Heart left ventricle (tissue), 16 donors: ENCODE results near the gene TBCD. TPM values are rescaled to one million over a fixed set of nuclear protein-coding genes. Genes with fewer than 3 reads are reported as not detected.

Experiments
- ATAC-seq, 4 donors: fragments of 200-7000 bp; cut with Tn5 transposase; one replicate each; pipeline ENCODE4 v1.9.1; 2020 to 2022; ENCODE audit warnings: moderate library complexity in 4 of 4, mild to moderate bottlenecking in 3 of 4, moderate number of reproducible peaks in 1 of 4
- DNase-seq, 5 donors: peaks; one replicate each; pipeline ENCODE4 v3.0.0-alpha.2; 2020
- H3K27ac ChIP-seq, 12 donors: fragments of 200-600 bp; sonication (generic) in 4 of 12; one replicate each; pipeline versions ENCODE4 v1.5.0 to v1.8.0; 2016 to 2022; ENCODE audit warnings: mild to moderate bottlenecking in 2 of 12
- H3K27me3 ChIP-seq, 9 donors: fragments of 200-600 bp; sonication (generic) in 2 of 9; one replicate each; pipeline versions ENCODE4 v1.5.1 to v1.8.0; 2016 to 2022; ENCODE audit warnings: mild to moderate bottlenecking in 3 of 9
- H3K36me3 ChIP-seq, 9 donors: fragments of 200-600 bp; sonication (generic) in 2 of 9; one replicate each; pipeline versions ENCODE4 v1.5.0 to v1.8.0; 2018 to 2022; ENCODE audit warnings: mild to moderate bottlenecking in 2 of 9
- H3K4me1 ChIP-seq, 12 donors: fragments of 200-600 bp; sonication (generic) in 4 of 12; one replicate each; pipeline versions ENCODE4 v1.5.0 to v1.8.0; 2016 to 2022; ENCODE audit warnings: mild to moderate bottlenecking in 3 of 12
- H3K4me3 ChIP-seq, 12 donors: fragments of 200-600 bp; sonication (generic) in 4 of 12; one replicate each; pipeline versions ENCODE4 v1.5.0 to v1.8.0; 2017 to 2022; ENCODE audit warnings: mild to moderate bottlenecking in 9 of 12, moderate library complexity in 4 of 12
- H3K9me3 ChIP-seq, 12 donors: fragments of 200-600 bp; sonication (generic) in 4 of 12; one replicate each; pipeline versions ENCODE4 v1.5.0 to v1.8.0; 2016 to 2022; ENCODE audit warnings: mild to moderate bottlenecking in 1 of 12
- CTCF ChIP-seq, 12 donors: fragments of 200-600 bp; sonication (generic) in 4 of 12; IDR thresholded peaks; one replicate each; pipeline versions ENCODE4 v1.5.0 to v1.8.0; 2018 to 2022; ENCODE audit warnings: antibody characterized with exemption in 12 of 12, mild to moderate bottlenecking in 5 of 12
- POLR2A ChIP-seq, 2 donors: fragments of 450-650 bp; IDR thresholded peaks; one replicate each; pipeline ENCODE4 v1.6.1; 2017; ENCODE audit warnings: antibody characterized with exemption in 2 of 2, mild to moderate bottlenecking in 2 of 2, moderate library complexity in 2 of 2
- WGBS, 4 donors: extraction: QIAGEN DNeasy Blood & Tissue Kit in 2 of 4; methylation state at CpG; one replicate each; pipeline versions ENCODE4 v1.1.5 to v1.1.7; 2013 to 2018; 5-methylcytosine and 5-hydroxymethylcytosine counted together
- intact Hi-C, 10 donors: fragments of 100-400 bp; cut with DNase I; formaldehyde crosslinking; loops; one replicate each; pipeline versions ENCODE4 v1.11.1 to v1.14.2; 2022
- polyA plus RNA-seq, 2 donors: library from polyadenylated mRNA; stranded (reverse); fragments of 200-250 nt; gene quantifications; one replicate each; pipeline ENCODE4 v1.2.3, GENCODE V29; 2013
- total RNA-seq, 9 donors: library from RNA; depleted of rRNA in 2 of 9; stranded (reverse); fragments of >200 nt in 2 of 9; fragmentation: NEBNext Ultra II Directional in 3 of 9; extraction: Animal tissue kit (Norgen Biotek cat#: 25700) in 3 of 9; gene quantifications; one replicate each; pipeline versions ENCODE4 v1.1.0 to v1.2.4, GENCODE V29; 2016 to 2023
- donor health status: ischemic (EF 13 %, LVEDD 7.1; RV severe dilation, severe dysfunction).
- donor health status: healthy with polysubstance abuse.
- donor health status: DM: no; HTN: yes; CAD: no.
- donor health status: DM: no; HTN: no; CAD: no.
- donor health status: ischemic (EF 25% LVEDD 6.9; RV normal size, moderate dysfunction).
- donor health status: ischemic (EF 25% LVEDD 5.7; RV mildly dilated, moderate dysfunction).
- donor health status: healthy.
- donor health status: DM: yes; HTN: yes; CAD: no.
- donor health status: ischemic (EF 35%, LVEDD 5.7; RV mildly dilated, moderate dysfunction).
- donor health status: nonischemic (EF 11% LVEDD 7.7; RV severe dilation, severe dysfunction).
- donor health status: DM: yes; HTN: yes; CAD: no.
- donor health status: PGD.
- donor health status: ischemic (EF 29% LVEDD 5.4; RV normal size, mild dysfunction).
- donor health status: nonischemic (EF 23%, LVEDD 6.1; RV moderate dilation, normal function).

The TBCD gene
- total and polyA plus RNA-seq, 11 donors, result 36.9 to 98.4 (median 58.5) TPM

GRCh38 chr17:82756166-82756565 lies 4.3 kb downstream of the TBCD start:
- intact Hi-C loops, result no loop called here
- Histone ChIP-seq H3K27ac (no peak overlapping the region), H3K36me3 (peaks cover 0 to 23% (median 12%) of the 10 kb centered on the region in 9 donors), H3K9me3 (no peaks in the 10 kb centered on the region), H3K4me3 (no peak overlapping the region), H3K27me3 (no peaks in the 10 kb centered on the region), H3K4me1 (peaks cover 6 to 17% (median 12%) of the 10 kb centered on the region in 12 donors)
- DNase-seq, result no peak
- ATAC-seq, result no peak
- 81 to 86% (median 84%) methylated on average over 7 of the region's 7 CpGs for WGBS, 4 donors
- TF ChIP-seq CTCF (IDR thresholded peaks at IDR 0.05) (no peak), POLR2A (IDR thresholded peaks at IDR 0.05) (no peak)

- Histone ChIP-seq H3K4me3 (no peak overlapping the region), H3K27ac (peak overlapping the region in 3 of 12 donors; percentile 25 to 54 (median 36)), H3K4me1 (peaks cover 0 to 5% (median 0%) of the 10 kb centered on the region in 12 donors), H3K9me3 (no peaks in the 10 kb centered on the region), H3K27me3 (no peaks in the 10 kb centered on the region), H3K36me3 (peaks cover 0 to 78% (median 62%) of the 10 kb centered on the region in 9 donors)
- WGBS, 4 donors, result 35 to 73% (median 69%) methylated on average over 13 of the region's 13 CpGs
- no peak for DNase-seq
- no peak for TF ChIP-seq POLR2A (IDR thresholded peaks at IDR 0.05)
- no peak for TF ChIP-seq CTCF (IDR thresholded peaks at IDR 0.05)
- intact Hi-C loops, result loop anchor here in 8 of 10 donors (5.0 to 10.0 kb wide), 6 partner anchors 88 to 413 kb away; partner anchors contain the start of gene TEX19 (in 2 of the 8)
- peak; percentile 32 to 62 (median 54) for ATAC-seq
These were observed 13.5 kb downstream of the TBCD start for GRCh38 chr17:82765371-82765770.

GRCh38 chr17:82767041-82767754 lies 15.3 kb downstream of the TBCD start:
- peak in 3 of 4 donors; percentile 66 to 71 (median 67) for ATAC-seq
- peak in 1 of 5 donors; percentile 65 for DNase-seq
- intact Hi-C loops, result loop anchor here in 9 of 10 donors (1.0 to 10.0 kb wide), 7 partner anchors 90 to 415 kb away; partner anchors contain the start of gene TEX19 (in 2 of the 9)
- peaks cover 0 to 82% (median 66%) of the 10 kb centered on the region in 9 donors for H3K36me3 ChIP-seq
- no peaks in the 10 kb centered on the region for H3K27me3 ChIP-seq
- TF ChIP-seq CTCF (IDR thresholded peaks at IDR 0.05) (peak; percentile 34 to 65 (median 58)), POLR2A (IDR thresholded peaks at IDR 0.05) (no peak)
- no peak overlapping the region for H3K4me3 ChIP-seq
- peaks cover 0 to 5% (median 0%) of the 10 kb centered on the region in 12 donors for H3K4me1 ChIP-seq
- WGBS, 4 donors, result 69 to 81% (median 72%) methylated on average over 21 to 24 of the region's 24 CpGs
- H3K9me3 ChIP-seq, result no peaks in the 10 kb centered on the region
- no peak overlapping the region for H3K27ac ChIP-seq

- Histone ChIP-seq H3K27me3 (no peaks in the 10 kb centered on the region), H3K4me3 (no peak overlapping the region), H3K9me3 (no peaks in the 10 kb centered on the region), H3K36me3 (peaks cover 0 to 77% (median 64%) of the 10 kb centered on the region in 9 donors), H3K4me1 (peaks cover 0 to 5% (median 0%) of the 10 kb centered on the region in 12 donors), H3K27ac (no peak overlapping the region)
- intact Hi-C loops, result loop anchor here in 8 of 10 donors (5.0 to 10.0 kb wide), 6 partner anchors 92 to 417 kb away; partner anchors contain the start of gene TEX19 (in 2 of the 8)
- no peak for TF ChIP-seq POLR2A (IDR thresholded peaks at IDR 0.05)
- TF ChIP-seq CTCF (IDR thresholded peaks at IDR 0.05), result no peak
- DNase-seq (no peak), ATAC-seq (no peak)
- 96 to 98% (median 97%) methylated on average over 4 to 7 of the region's 7 CpGs for WGBS, 4 donors
These were observed 17.2 kb downstream of the TBCD start for GRCh38 chr17:82769041-82769440.
